ENCODE measurements around the gene ZPBP2.

ZPBP2 gene

DNA sequence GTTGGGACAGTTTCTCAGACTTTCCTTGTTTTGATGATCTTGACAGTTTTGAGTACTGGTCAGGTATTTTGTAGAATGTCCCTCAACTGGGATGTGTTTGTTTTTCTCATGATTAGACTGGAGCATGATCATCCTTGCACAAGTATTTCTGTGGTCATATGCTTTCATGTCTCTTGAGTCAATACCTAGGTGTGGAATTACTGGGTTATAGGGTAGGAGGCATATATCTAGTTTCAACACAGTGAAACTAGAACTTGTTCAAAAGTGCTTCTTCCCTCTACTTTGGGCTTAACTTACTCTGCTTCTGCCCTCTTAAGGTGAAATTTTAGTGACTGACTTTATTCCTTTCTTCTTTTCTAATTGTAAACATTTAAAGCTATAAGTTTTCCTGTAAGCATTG lies 34.0 kb upstream of the ZPBP2 start:
- H3K79me2 ChIP-seq (ENCODE audit: control insufficient read depth, low read length): peaks cover 98% of the 10 kb centered on the region

DNA sequence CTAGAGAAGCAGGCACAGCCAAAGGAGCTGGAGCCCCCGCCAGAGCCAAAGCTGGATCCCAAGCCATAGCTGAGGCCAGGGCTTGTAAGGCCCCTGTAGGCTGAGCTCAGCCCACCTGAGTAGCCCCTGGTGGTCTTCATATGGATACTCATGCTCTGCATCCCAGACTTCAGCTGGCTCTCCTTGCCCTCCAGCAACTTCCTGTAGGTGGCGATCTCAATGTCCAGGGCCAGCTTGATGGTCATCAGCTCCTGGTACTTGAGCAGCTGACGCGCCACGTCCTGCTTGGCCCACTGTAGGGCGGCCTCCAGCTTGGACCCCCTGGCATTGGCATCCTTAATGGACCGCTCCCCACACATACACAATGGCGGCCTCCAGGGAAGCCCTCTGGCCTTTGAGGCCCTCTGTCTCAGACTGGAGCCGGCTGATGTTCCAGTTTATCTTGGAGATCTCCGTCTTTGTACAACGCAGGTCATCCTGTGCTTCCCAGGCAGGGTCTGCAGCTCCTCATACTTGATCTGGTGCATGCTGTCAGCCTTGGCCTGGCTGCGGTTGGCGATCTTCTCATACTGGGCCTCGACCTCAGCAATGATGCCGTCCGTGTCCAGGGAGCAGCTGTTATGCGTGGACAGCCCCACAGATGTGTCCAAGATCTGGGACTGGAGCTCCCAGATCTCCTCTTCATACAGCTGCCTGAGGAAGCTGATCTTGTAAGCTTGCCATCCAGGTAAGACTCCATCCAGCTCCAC lies 32.8 kb upstream of the ZPBP2 start:
- H3K27ac ChIP-seq (ENCODE audit: low read depth, low read length): no peak overlapping the region

More for the DNA sequence above, 34.0 kb upstream of the ZPBP2 start:
- Histone ChIP-seq H3K9me2 (replicated peaks; ENCODE audit: control insufficient read depth, low read length) (no peaks in the 10 kb centered on the region), H4K20me1 (ENCODE audit: control insufficient read depth, insufficient read depth, low read depth, low read length) (no peaks in the 10 kb centered on the region), H3K36me3 (ENCODE audit: control insufficient read depth, low read length) (peaks cover 97% of the 10 kb centered on the region), H3K4me2 (ENCODE audit: low read length) (no peak overlapping the region), H3K27ac (ENCODE audit: low read depth, low read length) (no peak overlapping the region), H3K9me3 (ENCODE audit: control insufficient read depth, insufficient read depth, low read length) (peaks cover 6% of the 10 kb centered on the region; the same call in 1 of the 2 replicates), H3K27me3 (ENCODE audit: control insufficient read depth, low read length) (no peaks in the 10 kb centered on the region), H3K4me3 (ENCODE audit: low read length) (no peak overlapping the region), H3F3A (ENCODE audit: control insufficient read depth, insufficient read depth) (peaks cover 23% of the 10 kb centered on the region), H3K4me1 (ENCODE audit: control insufficient read depth, low read length) (no peaks in the 10 kb centered on the region)
- TF ChIP-seq EZH2phosphoT487 (IDR thresholded peaks at IDR 0.05; ENCODE audit: borderline replicate concordance, low read length): no peak
- TF ChIP-seq, protein P1, sequence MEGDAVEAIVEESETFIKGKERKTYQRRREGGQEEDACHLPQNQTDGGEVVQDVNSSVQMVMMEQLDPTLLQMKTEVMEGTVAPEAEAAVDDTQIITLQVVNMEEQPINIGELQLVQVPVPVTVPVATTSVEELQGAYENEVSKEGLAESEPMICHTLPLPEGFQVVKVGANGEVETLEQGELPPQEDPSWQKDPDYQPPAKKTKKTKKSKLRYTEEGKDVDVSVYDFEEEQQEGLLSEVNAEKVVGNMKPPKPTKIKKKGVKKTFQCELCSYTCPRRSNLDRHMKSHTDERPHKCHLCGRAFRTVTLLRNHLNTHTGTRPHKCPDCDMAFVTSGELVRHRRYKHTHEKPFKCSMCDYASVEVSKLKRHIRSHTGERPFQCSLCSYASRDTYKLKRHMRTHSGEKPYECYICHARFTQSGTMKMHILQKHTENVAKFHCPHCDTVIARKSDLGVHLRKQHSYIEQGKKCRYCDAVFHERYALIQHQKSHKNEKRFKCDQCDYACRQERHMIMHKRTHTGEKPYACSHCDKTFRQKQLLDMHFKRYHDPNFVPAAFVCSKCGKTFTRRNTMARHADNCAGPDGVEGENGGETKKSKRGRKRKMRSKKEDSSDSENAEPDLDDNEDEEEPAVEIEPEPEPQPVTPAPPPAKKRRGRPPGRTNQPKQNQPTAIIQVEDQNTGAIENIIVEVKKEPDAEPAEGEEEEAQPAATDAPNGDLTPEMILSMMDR (IDR thresholded peaks at IDR 0.05; ENCODE audit: low read depth, low read length, poor library complexity, severe bottlenecking): no peak

DNA sequence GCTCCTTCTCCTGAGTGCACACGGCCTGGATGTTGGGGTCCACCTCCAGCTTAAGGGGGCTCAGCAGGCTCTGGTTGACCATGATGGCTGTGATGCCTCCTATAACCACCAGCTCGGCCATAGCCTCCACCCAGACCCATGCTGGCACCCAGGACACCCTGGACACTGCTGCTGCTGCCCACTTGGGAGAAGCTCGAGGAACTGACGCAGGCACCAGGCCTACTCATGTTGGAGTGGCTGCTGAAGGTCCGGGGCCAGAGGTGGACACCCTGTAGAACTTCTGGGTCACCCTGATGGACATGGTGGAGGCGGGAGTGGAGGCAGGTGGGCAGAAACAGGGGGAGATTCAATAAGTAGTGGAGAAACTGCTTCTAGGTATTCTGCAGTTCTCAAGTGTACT lies 31.9 kb upstream of the ZPBP2 start:
- Histone ChIP-seq H3K4me3 (ENCODE audit: low read length) (no peak overlapping the region), H3K79me2 (ENCODE audit: control insufficient read depth, low read length) (peaks cover 98% of the 10 kb centered on the region)
- TF ChIP-seq EZH2phosphoT487 (IDR thresholded peaks at IDR 0.05; ENCODE audit: borderline replicate concordance, low read length): no peak
- TF ChIP-seq, protein P1 (IDR thresholded peaks at IDR 0.05; ENCODE audit: low read depth, low read length, poor library complexity, severe bottlenecking): no peak

More for the DNA sequence above, 32.8 kb upstream of the ZPBP2 start:
- Histone ChIP-seq H3K4me1 (ENCODE audit: control insufficient read depth, low read length) (no peaks in the 10 kb centered on the region), H3K79me2 (ENCODE audit: control insufficient read depth, low read length) (peaks cover 98% of the 10 kb centered on the region), H3F3A (ENCODE audit: control insufficient read depth, insufficient read depth) (peaks cover 26% of the 10 kb centered on the region), H3K4me2 (ENCODE audit: low read length) (no peak overlapping the region), H3K36me3 (ENCODE audit: control insufficient read depth, low read length) (peaks cover 97% of the 10 kb centered on the region), H4K20me1 (ENCODE audit: control insufficient read depth, insufficient read depth, low read depth, low read length) (no peaks in the 10 kb centered on the region), H3K9me2 (replicated peaks; ENCODE audit: control insufficient read depth, low read length) (no peaks in the 10 kb centered on the region), H3K27me3 (ENCODE audit: control insufficient read depth, low read length) (no peaks in the 10 kb centered on the region), H3K4me3 (ENCODE audit: low read length) (no peak overlapping the region), H3K9me3 (ENCODE audit: control insufficient read depth, insufficient read depth, low read length) (0 out of 2 replicates have a peak, but pooled peaks cover 3% of the 10 kb centered on the region)
- TF ChIP-seq, protein P1 (IDR thresholded peaks at IDR 0.05; ENCODE audit: low read depth, low read length, poor library complexity, severe bottlenecking): peak; percentile 26
- TF ChIP-seq EZH2phosphoT487 (IDR thresholded peaks at IDR 0.05; ENCODE audit: borderline replicate concordance, low read length): no peak

More for the DNA sequence above, 31.9 kb upstream of the ZPBP2 start:
- Histone ChIP-seq H3K9me2 (replicated peaks; ENCODE audit: control insufficient read depth, low read length) (no peaks in the 10 kb centered on the region), H4K20me1 (ENCODE audit: control insufficient read depth, insufficient read depth, low read depth, low read length) (no peaks in the 10 kb centered on the region), H3K27ac (ENCODE audit: low read depth, low read length) (no peak overlapping the region), H3K4me1 (ENCODE audit: control insufficient read depth, low read length) (no peaks in the 10 kb centered on the region), H3K4me2 (ENCODE audit: low read length) (no peak overlapping the region), H3F3A (ENCODE audit: control insufficient read depth, insufficient read depth) (peaks cover 26% of the 10 kb centered on the region), H3K9me3 (ENCODE audit: control insufficient read depth, insufficient read depth, low read length) (0 out of 2 replicates have a peak, but pooled peaks cover 3% of the 10 kb centered on the region), H3K36me3 (ENCODE audit: control insufficient read depth, low read length) (peaks cover 97% of the 10 kb centered on the region), H3K27me3 (ENCODE audit: control insufficient read depth, low read length) (no peaks in the 10 kb centered on the region)

All from DOHH2 (cell line).